ENCODE results near the gene SLC25A1. TPM values are rescaled to one million over a fixed set of nuclear protein-coding genes. Genes with fewer than 3 reads are reported as not detected.

SLC25A1 gene
- total and polyA plus RNA-seq, 2 of the 8 experiments (the other 6 are each of a cell fraction or from before 2014, with no cell fraction given), result 110 to 148 TPM

GRCh38 chr22:19181786-19182471 lies 3.4 kb upstream of the SLC25A1 start (continued):
- TF ChIP-seq CHD7 (IDR thresholded peaks at IDR 0.05; ENCODE audit: insufficient replicate concordance, low read length), result no peak
- TF ChIP-seq POLR2A (IDR thresholded peaks at IDR 0.05; ENCODE audit: control extremely low read depth in 1 of 2, low read depth in 2 of 2, low read length in 2 of 2), result no peak
- no peak for TF ChIP-seq TAF7 (optimal IDR thresholded peaks at IDR 0.05; ENCODE audit: borderline replicate concordance, low read depth, low read length)
- no peak for TF ChIP-seq USF2 (IDR thresholded peaks at IDR 0.05; ENCODE audit: low read length)
- TF ChIP-seq GABPA (IDR thresholded peaks at IDR 0.05; ENCODE audit: borderline replicate concordance, insufficient read depth, low read length), result no peak
- TF ChIP-seq MAX (IDR thresholded peaks at IDR 0.05), result no peak
- TF ChIP-seq ATF3 (IDR thresholded peaks at IDR 0.05; ENCODE audit: insufficient read depth, low read depth, low read length), result no peak
- no peak for TF ChIP-seq JUND (IDR thresholded peaks at IDR 0.05; ENCODE audit: low read length)
- no peak for TF ChIP-seq NRF1 (IDR thresholded peaks at IDR 0.05; ENCODE audit: low read depth, low read length)

All from H1 (cell line).